ENCODE measurements around the gene CRLF3. TPM values are rescaled to one million over a fixed set of nuclear protein-coding genes. Genes with fewer than 3 reads are reported as not detected.
"Not testable (repeated sequence)": the region's sequence is repeated elsewhere in the genome, so short reads cannot be mapped to it uniquely, and the experiment has no call there.

Gene CRLF3
- total RNA-seq, 4 donors from 2014 or later = 15.8 to 23.1 (median 19.4) TPM

DNA sequence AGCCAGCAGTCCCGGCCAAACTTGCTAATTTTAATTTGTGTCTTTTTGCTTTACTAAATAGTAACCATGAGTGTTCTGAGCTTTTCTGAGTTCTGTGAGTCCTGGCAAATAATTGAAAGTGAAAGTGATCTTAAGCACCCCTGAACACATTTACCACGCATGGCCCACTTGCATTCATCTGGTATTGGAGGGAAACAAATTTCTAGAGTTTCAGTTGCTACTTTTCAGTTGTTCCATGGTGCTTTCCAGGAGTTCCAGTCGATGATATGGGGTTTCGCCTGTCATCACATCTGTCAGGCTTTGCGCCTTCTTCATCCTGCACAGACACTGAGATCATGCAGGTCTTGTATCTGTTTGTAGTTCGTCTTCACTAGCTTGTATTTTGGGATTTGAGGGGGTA lies 44.1 kb downstream of the CRLF3 start:
- intact Hi-C loops (cut with DNase I; ENCODE audit: low total_unique reads) (no loop called here), in situ Hi-C loops (cut with MboI; ENCODE audit: low pct_ligation_motif_present in 1 of 4, low pct_unique_long_range_greater_than_20kb in 1 of 4, low sequenced_read_pairs in 3 of 4) (no loop called here)
- Histone ChIP-seq H3K4me1 (no peaks in the 10 kb centered on the region), H3K27ac (no peak overlapping the region), H3K4me3 (no peak overlapping the region), H3K36me3 (peaks cover 0 to 19% (median 7%) of the 10 kb centered on the region in 4 donors), H3K9me3 (no peaks in the 10 kb centered on the region), H3K27me3 (no peaks in the 10 kb centered on the region)
- TF ChIP-seq EP300 (IDR thresholded peaks at IDR 0.05; ENCODE audit: low read depth) (no peak), CTCF (IDR thresholded peaks at IDR 0.05) (no peak), POLR2A (IDR thresholded peaks at IDR 0.05) (no peak), POLR2AphosphoS5 (IDR thresholded peaks at IDR 0.05) (no peak)
- 73 to 90% methylated on average over 3 to 6 of the region's 6 CpGs for WGBS, 2 donors (ENCODE audit: low coverage in 1 of 2)
- no peak for DNase-seq

GRCh38 chr17:30768771-30769170 lies 55.7 kb downstream of the CRLF3 start:
- H3K4me3 ChIP-seq; intact Hi-C loops (cut with DNase I; ENCODE audit: low total_unique reads); DNase-seq; H3K9me3 ChIP-seq; in situ Hi-C loops (cut with MboI; ENCODE audit: low pct_ligation_motif_present in 1 of 4, low pct_unique_long_range_greater_than_20kb in 1 of 4, low sequenced_read_pairs in 3 of 4); H3K4me1 ChIP-seq; H3K27me3 ChIP-seq; H3K27ac ChIP-seq: not testable (repeated sequence)
- H3K36me3 ChIP-seq = peaks cover 0 to 27% (median 9%) of the 10 kb centered on the region in 4 donors
- WGBS, 2 donors (ENCODE audit: low coverage in 1 of 2) = 73 to 76% methylated on average over 3 of the region's 3 CpGs

- H3K4me3 ChIP-seq; intact Hi-C loops (cut with DNase I; ENCODE audit: low total_unique reads); H3K27ac ChIP-seq; H3K27me3 ChIP-seq; H3K9me3 ChIP-seq; in situ Hi-C loops (cut with MboI; ENCODE audit: low pct_ligation_motif_present in 1 of 4, low pct_unique_long_range_greater_than_20kb in 1 of 4, low sequenced_read_pairs in 3 of 4); DNase-seq; H3K4me1 ChIP-seq: not testable (repeated sequence)
- H3K36me3 ChIP-seq = peaks cover 0 to 25% (median 12%) of the 10 kb centered on the region in 4 donors
- WGBS, 2 donors (ENCODE audit: low coverage in 1 of 2) = 83 to 96% methylated on average over 2 to 14 of the region's 14 CpGs
Measured at GRCh38 chr17:30767641-30768404, 56.7 kb downstream of the CRLF3 start.

DNA sequence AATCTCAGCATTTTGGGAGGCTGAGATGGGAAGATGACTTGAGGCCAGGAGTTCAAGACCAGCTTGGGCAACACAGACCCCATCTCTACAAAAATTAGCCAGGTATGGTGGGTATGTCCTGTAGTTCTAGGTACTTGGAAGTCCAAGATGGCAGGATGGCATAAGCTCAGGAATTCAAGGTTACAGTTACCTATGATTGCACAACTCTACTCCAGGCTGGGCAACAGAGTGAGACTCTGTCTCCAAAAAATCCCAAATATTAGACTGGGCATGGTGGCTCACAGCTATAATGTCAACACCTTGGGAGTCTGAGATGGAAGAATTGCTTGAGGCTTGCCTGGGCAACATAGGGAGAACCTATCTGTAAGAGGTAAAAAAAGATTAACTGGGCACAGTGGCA lies 63.4 kb downstream of the CRLF3 start:
- TF ChIP-seq POLR2A (IDR thresholded peaks at IDR 0.05) (no peak), POLR2AphosphoS5 (IDR thresholded peaks at IDR 0.05) (no peak), EP300 (IDR thresholded peaks at IDR 0.05; ENCODE audit: low read depth) (no peak), CTCF (IDR thresholded peaks at IDR 0.05) (no peak)
- Histone ChIP-seq H3K4me1 (no peaks in the 10 kb centered on the region), H3K27ac (no peak overlapping the region), H3K27me3 (no peaks in the 10 kb centered on the region), H3K4me3 (no peak overlapping the region), H3K9me3 (no peaks in the 10 kb centered on the region), H3K36me3 (peaks cover 0 to 18% (median 2%) of the 10 kb centered on the region in 4 donors)
- intact Hi-C loops (cut with DNase I; ENCODE audit: low total_unique reads) = no loop called here
- DNase-seq = no peak
- in situ Hi-C loops (cut with MboI; ENCODE audit: low pct_ligation_motif_present in 1 of 4, low pct_unique_long_range_greater_than_20kb in 1 of 4, low sequenced_read_pairs in 3 of 4) = no loop called here

GRCh38 chr17:30753291-30753690 lies 71.2 kb downstream of the CRLF3 start:
- H3K4me3 ChIP-seq; H3K4me1 ChIP-seq; in situ Hi-C loops (cut with MboI; ENCODE audit: low pct_ligation_motif_present in 1 of 4, low pct_unique_long_range_greater_than_20kb in 1 of 4, low sequenced_read_pairs in 3 of 4); DNase-seq; H3K9me3 ChIP-seq; intact Hi-C loops (cut with DNase I; ENCODE audit: low total_unique reads); H3K27me3 ChIP-seq; H3K27ac ChIP-seq: not testable (repeated sequence)
- peaks cover 0 to 27% (median 4%) of the 10 kb centered on the region in 4 donors for H3K36me3 ChIP-seq
- WGBS, 2 donors (ENCODE audit: low coverage in 1 of 2) = 99 to 100% methylated on average over 1 to 10 of the region's 10 CpGs

DNA sequence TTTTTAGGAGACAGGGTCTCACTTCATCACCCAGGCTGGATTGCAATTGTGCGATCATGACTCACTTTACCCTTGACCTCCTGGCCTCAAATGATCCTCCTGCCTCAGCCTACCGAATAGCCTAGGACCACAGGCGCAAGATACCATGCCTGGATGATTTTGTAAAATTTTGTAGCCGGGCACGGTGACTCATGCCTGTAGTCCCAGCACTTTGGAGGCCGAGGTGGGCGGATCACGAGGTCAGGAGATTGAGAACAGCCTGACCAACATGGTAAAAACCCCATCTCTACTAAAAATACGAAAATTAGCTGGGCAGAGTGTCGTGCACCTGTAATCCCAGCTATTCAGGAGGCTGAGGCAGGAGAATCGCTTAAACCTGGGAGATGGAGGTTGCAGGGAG lies 73.5 kb downstream of the CRLF3 start:
- H3K36me3 ChIP-seq = peaks cover 0 to 27% (median 7%) of the 10 kb centered on the region in 4 donors
- H3K9me3 ChIP-seq; intact Hi-C loops (cut with DNase I; ENCODE audit: low total_unique reads); H3K4me1 ChIP-seq; in situ Hi-C loops (cut with MboI; ENCODE audit: low pct_ligation_motif_present in 1 of 4, low pct_unique_long_range_greater_than_20kb in 1 of 4, low sequenced_read_pairs in 3 of 4); H3K4me3 ChIP-seq; H3K27ac ChIP-seq; H3K27me3 ChIP-seq; DNase-seq: not testable (repeated sequence)
- WGBS, 2 donors (ENCODE audit: low coverage in 1 of 2) = 81% methylated on average over 11 of the region's 11 CpGs; no CpG with 5 or more reads in 1 of the 2 donors

DNA sequence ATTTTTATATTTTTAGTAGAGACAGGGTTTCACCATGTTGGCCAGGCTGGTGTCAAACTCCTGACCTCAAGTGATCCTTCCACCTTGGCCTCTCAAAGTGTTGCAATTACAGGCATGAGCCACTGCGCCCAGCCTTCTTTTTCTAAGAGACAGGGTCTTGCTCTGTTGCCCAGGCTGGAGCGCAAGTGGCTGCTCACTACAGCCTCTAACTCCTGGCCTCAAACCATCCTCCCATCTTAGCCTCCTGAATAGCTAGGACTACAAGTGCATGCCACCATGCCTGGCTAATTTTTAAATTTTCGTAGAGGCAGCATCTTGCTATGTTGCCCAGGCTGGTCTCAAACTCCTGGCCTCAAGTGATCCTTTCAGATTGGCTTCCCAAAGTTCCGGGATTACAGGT lies 76.9 kb downstream of the CRLF3 start:
- H3K27me3 ChIP-seq; DNase-seq; intact Hi-C loops (cut with DNase I; ENCODE audit: low total_unique reads); H3K27ac ChIP-seq; in situ Hi-C loops (cut with MboI; ENCODE audit: low pct_ligation_motif_present in 1 of 4, low pct_unique_long_range_greater_than_20kb in 1 of 4, low sequenced_read_pairs in 3 of 4); H3K9me3 ChIP-seq; H3K4me3 ChIP-seq; H3K4me1 ChIP-seq: not testable (repeated sequence)
- 98% methylated on average over 4 of the region's 4 CpGs; no CpG with 5 or more reads in 1 of the 2 donors for WGBS, 2 donors (ENCODE audit: low coverage in 1 of 2)
- H3K36me3 ChIP-seq = peaks cover 0 to 15% (median 3%) of the 10 kb centered on the region in 4 donors

DNA sequence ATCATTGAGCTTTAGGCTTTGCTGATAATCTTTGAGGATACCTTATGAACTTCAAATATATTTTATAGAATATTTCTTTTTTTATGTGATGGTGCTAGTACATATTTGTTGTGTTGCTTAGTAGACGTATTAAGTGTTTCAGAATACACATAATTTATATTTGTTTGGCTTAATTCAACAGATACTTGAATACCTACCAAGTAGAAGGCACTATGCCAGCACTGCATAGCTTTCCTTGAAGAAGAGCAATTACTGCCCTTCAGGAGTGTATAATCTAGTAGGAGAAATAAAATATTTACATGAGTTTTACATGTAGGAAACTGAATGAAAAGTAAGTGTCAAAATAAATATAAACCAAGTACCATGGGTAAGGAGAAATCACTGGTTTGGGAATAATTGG lies 81.8 kb downstream of the CRLF3 start:
- in situ Hi-C loops (cut with MboI; ENCODE audit: low pct_ligation_motif_present in 1 of 4, low pct_unique_long_range_greater_than_20kb in 1 of 4, low sequenced_read_pairs in 3 of 4); H3K9me3 ChIP-seq; H3K27ac ChIP-seq; DNase-seq; H3K4me3 ChIP-seq; intact Hi-C loops (cut with DNase I; ENCODE audit: low total_unique reads); H3K4me1 ChIP-seq; H3K27me3 ChIP-seq; H3K36me3 ChIP-seq: not testable (repeated sequence)
- 61 to 63% methylated on average over 1 of the region's 1 CpG for WGBS, 2 donors (ENCODE audit: low coverage in 1 of 2)

GRCh38 chr17:30736371-30736770 lies 88.1 kb downstream of the CRLF3 start:
- H3K27me3 ChIP-seq; DNase-seq; in situ Hi-C loops (cut with MboI; ENCODE audit: low pct_ligation_motif_present in 1 of 4, low pct_unique_long_range_greater_than_20kb in 1 of 4, low sequenced_read_pairs in 3 of 4); H3K4me3 ChIP-seq; H3K36me3 ChIP-seq; H3K9me3 ChIP-seq; H3K27ac ChIP-seq; intact Hi-C loops (cut with DNase I; ENCODE audit: low total_unique reads): not testable (repeated sequence)
- WGBS, 2 donors (ENCODE audit: low coverage in 1 of 2) = 94 to 95% methylated on average over 9 to 18 of the region's 18 CpGs
- H3K4me1 ChIP-seq = peaks cover 0 to 15% (median 6%) of the 10 kb centered on the region in 4 donors
